HG02571 (cell line): ENCODE results near the gene CCDC88A.
"Not testable (repeated sequence)": the region's sequence is repeated elsewhere in the genome, so short reads cannot be mapped to it uniquely, and the experiment has no call there.

ENCODE experiments used
- ATAC-seq: cut with Tn5 transposase; IDR thresholded peaks from one replicate; pipeline ENCODE4 v1.9.1; 2021; ENCODE audit warnings: mild to moderate bottlenecking, moderate library complexity; ENCODE audit not compliant: unreplicated experiment

Gene CCDC88A

DNA sequence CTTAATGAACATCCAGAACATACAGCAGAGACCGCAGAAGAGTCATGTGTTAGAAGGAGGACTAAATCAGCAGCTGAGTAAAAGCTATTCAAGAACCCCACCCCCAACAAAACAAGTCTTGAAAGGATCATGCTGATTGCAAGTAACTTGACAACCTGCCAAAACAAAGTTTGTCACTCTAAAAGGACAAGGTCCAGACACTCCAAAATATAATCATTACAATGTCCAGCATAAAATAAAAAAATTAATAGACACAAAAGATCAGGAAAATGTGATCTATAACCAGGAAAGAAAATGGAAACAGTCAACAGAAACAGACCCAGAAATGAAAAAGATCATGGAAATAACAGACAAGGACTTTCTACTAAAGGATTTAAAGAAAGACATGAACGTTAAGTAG lies 28.5 kb downstream of the CCDC88A start:
- ATAC-seq: no peak

DNA sequence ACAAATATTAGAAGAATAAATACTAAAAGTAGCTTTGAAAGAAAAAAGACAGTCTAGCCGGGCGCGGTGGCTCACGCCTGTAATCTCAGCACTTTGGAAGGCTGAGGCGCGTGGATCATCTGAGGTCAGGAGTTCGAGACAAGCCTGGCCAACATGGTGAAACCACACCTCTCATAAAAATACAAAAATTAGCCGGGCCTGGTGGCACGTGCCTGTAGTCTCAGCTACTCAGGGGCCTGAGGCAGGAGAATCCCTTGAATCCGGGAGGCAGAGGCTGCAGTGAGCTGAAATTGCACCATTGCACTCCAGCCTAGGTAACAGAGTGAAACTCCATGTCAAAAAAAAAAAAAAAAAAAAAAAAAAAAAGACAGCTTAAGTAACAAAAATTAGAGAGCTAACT lies 34.1 kb downstream of the CCDC88A start:
- not testable (repeated sequence) for ATAC-seq

DNA sequence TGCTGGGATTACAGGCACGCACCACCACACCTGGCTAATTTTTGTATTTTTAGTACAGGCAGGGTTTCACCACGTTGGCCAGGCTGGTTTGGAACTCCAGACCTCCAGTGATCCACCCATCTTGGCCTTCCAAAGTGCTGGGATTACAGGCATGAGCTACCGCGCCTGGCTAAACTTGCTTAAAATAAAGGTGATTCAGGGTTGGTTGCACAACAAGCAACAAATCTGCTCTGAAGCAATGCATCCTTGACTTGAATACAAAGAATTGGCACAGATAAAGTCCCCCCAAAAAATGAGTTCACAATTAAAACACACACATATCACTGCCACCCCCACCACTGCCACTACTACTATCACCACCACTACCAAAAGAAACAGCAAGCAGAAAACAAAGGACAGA lies 34.9 kb downstream of the CCDC88A start:
- no peak for ATAC-seq

DNA sequence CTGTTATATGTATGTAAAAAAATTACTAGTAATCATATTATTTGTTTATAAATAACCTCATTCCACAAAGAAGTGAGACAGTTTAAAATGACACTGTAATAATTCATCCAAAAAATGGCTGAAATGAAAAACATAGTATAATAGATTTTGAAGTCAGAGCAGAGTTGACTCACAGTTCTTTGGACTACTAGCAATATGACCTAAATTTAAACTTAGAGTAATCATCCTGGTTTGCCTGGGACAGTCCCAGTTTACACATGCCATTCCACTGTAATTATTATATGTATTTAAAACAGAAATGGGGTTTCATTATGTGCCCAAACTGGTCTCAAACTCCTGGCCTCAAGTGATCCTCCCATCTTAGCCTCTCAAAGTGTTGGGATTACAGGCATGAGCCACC lies 48.3 kb downstream of the CCDC88A start:
- ATAC-seq: no peak

DNA sequence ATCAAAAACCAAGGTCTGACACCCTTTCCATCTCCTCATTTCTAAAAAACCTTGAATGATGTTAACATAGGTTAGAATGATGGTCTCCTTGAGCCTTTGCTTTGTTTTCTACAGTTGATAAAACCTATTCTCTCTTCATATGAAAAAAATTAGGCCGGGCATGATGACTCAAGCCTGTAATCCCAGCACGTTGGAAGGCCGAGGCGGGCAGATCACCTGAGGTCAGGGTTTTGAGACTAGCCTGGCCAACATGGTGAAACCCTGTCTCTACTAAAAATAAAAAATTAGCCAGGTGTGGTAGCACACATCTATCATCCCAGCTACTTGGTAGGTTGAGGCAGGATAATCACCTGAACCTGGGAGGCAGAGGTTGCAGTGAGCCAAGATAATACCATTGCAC lies 49.4 kb downstream of the CCDC88A start:
- no peak for ATAC-seq

DNA sequence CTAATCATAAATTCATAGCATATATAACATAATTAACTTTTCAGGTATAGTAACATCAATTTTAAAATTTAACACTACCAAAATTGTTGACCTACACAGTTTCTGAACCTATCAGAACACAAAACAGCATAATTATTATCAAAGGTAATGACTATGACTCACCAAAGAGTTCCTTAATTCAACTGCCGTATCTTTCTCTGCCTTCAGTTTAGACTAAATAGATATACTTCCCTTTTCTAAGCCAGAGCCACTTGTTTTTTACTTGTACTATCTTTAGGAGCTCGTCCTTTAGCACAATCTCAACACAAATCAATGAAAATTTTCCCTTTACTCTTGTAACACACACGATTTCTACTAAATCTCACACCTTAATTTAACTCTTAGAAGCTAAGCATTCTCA lies 54.4 kb downstream of the CCDC88A start:
- no peak for ATAC-seq

DNA sequence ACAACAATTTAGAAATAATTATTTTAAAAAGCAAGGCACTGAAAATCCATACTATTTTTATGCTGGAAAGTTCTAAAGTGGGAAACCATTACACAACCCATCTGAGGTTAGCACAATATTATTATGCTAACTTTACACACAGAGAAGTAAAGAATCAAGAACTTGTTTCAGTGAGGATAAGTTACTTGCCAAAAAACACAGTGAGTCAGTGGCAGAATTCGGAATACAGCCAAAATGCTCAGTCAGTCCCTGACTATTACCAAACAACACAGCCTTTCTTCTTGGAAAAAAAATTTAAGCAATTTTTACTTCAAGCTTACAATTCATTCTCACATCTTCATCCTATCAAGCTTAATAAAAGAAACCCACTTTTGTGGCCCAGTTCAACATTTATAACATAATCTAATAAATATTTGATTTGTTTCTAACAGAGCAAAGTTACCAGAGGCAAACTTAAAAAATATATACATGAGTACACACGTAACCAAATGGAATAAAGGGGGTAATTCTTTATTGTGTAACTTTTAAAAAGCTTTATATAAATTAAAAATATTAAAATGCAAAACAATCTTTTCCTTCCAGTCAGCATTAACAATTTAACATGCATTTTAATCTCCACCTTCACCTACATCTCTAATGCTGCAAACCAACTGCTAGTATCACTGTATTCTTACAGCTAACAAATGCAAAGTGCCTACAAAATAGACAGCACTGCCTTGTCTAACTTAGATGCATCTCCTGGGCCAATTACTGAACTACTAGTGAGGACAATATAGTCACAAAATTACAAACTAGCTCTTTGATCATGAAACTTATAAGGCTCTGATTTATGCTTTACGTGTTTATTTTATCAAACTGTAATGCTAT lies 55.2 kb downstream of the CCDC88A start:
- ATAC-seq: no peak

DNA sequence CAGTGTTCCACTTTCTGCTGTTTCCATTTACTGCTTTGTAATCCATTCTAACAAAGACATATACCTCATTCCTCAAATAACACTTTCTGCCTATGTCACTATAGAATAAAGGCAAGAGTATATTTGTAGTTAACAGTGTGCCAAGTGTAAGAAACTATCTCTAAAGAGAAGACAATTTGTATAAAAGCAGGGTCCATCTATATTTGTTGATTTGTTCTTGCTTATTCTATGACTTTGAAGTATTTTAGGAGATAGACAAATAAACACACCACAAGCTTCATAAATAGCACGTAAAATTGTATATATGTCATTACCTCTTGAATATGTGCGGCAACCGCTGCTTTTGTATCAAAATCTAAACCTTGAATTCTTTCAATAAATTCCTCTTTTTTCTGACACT lies 56.0 kb downstream of the CCDC88A start:
- ATAC-seq: no peak

DNA sequence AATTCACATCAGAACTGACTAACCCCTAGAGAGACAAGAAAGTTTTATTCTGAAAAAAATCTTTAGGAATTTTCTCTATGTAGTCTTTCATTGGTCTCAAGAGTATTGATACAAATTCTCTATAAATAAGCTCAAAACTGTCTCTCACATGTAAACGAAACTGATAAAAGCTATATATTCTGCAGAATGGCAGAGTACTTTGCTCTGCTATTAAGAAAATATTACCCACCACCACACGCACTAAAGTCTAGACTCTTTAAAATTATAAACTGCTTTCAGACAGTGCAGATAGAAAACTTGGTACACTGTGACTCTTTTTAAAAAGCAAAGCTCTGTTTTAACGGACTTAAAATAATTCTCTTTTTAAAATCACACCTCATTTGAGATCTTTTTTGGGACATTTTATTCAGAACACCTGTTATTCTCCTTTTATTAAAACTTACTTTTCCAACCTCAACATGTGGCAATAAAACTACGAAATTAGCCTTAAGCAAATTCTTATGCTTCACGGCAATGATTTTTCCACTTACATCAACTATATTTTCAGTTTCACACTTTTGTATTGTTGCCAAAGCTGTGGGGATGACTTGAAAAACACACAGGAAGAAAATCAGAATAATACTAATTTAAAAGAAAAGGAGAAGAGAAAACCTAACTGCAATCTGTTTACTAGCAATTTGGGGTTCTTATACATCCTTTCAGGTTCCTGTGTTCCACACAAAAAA lies 58.0 kb downstream of the CCDC88A start:
- ATAC-seq: no peak

DNA sequence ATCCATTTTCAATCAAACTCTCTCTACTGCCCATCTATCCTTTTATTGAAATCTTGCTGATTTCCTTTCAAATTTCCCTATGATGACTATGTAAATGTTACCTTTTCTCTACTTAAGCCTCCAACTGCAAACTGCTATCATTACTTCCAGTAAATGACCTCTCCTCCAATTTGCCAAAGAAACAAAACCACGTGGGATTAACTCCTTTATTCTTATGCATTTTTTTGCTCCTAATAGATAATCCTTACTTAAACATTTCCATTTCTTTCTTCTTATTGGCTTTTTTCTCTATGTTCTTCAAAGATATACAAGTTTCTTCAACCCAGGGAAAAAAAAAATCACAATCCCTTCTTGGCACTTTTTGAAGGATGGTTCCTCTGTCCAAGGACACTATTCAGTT lies 61.2 kb downstream of the CCDC88A start:
- no peak for ATAC-seq

DNA sequence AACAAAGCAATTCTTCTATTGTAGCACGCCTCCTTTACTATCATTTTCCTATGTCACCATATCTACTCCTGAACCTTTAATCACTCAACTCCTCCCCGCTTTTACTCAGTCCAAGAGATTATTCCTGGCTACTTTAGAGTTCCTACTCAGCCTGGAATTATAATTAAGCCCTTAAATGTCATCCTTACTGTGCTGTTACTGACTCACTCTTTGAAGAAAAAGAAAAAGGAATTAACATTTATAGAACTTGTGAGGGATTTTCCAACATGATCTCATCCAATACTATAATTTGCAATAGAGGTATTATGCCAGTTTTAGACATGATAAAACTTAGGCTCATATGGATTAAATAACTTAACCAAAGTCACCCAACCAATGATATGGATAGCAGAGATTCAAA lies 61.7 kb downstream of the CCDC88A start:
- ATAC-seq: no peak

DNA sequence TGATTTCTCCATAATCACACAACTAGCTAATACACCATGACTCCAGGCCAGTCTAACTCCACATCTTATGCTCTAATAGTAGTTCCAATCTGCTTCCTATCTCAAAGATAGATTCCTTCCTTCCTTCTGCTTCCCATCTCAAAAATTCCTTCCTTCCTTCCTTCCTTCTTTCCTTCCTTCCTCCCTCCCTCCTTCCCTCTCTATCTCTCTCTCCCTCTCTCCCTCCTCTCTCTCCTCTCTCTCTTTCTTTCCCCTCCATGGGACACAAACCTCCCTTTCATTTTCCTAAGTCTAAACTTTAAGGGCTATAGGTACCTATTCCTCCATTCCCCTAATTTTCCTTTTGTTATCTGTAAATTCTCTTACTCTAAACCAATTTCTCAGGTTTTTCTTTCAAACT lies 62.5 kb downstream of the CCDC88A start:
- no peak for ATAC-seq

DNA sequence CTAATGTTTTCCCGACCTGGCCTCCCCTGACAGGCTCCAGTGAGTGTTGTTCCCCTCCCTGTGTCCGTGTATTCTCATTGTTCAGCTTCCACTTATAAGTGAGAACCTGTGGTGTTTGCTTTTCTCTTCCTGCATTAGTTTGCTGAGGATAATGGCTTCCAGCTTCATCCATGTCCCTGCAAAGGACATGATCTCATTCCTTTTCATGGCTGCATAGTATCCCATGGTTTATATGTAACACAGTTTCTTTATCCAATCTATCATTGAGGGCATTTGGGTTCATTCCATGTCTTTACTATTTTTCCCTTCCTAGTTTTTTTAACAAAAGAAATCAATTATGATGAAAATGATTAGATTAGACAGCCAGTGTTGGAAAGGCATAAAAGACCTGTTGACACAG lies 63.5 kb downstream of the CCDC88A start:
- not testable (repeated sequence) for ATAC-seq

DNA sequence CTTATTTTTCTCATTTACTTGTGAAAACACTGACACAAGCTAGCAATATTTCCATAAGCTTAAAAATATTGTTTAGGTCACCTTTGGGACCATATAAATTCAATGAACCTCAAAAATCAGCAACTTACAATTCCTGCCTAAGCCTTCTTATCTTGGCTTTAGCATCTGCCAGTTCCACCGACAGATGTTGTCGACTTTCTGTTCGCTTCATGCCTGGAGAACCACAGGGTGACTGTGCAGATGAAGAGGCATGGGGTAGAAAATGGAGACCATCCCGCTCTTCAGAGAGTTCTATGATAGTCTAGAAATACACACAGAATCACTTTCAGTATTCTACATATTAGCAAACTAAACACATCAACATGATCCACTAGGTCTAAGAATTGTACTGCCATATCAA lies 64.2 kb downstream of the CCDC88A start:
- no peak for ATAC-seq

DNA sequence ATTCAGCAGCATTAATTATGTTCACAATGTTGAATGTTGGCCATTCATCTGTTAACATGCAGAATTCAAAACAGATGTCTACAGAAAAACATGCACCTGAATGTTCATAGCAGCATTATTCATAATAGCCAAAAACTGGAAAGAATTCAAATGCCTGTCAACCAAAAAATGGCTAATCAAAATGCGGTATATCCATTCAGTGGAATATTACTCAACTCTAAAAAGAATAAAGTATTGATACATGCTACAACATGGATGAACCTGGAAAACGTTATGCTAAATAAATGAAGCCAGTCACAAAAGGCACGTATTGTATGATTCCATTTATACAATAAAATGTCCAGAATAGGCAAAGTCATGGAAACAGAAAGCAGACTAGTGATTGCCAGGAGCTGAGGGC lies 68.0 kb downstream of the CCDC88A start:
- ATAC-seq: no peak

DNA sequence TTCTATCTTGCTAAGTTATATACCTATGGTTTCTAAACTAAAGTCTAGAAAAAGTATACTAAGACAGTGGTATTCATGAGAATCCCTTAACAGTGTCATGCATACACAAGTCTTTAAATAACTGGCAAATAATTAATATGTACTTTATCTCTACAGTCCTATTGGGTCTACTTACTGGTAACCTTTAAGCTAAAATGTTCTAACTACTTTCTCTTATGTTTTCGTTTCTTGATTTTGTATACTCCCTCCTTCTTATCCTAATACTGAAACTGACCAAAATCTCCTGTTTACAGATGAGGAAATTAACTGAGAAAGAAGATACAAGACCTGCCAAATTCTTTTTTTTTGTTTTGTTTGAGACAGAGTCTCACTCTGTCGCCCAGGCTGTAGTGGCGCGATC lies 74.6 kb downstream of the CCDC88A start:
- no peak for ATAC-seq

DNA sequence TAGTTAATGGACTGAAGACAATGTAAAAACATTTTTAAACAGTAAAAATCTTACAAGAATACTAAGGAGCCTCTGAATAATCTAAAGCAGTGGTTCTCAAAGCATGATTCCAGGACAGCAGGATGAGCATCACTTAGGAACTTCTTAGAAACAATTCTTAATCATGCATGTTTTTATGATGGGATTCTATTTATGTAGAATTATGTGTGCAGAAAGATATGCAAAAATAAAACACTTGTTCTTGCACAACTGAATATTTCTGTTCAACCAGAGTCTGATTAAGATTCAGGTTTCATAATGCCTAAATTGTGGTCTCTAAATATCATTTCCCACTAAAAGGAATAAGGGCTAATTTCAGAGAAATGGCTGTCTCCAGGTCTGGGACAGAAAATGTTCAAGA lies 81.4 kb downstream of the CCDC88A start:
- ATAC-seq: no peak

DNA sequence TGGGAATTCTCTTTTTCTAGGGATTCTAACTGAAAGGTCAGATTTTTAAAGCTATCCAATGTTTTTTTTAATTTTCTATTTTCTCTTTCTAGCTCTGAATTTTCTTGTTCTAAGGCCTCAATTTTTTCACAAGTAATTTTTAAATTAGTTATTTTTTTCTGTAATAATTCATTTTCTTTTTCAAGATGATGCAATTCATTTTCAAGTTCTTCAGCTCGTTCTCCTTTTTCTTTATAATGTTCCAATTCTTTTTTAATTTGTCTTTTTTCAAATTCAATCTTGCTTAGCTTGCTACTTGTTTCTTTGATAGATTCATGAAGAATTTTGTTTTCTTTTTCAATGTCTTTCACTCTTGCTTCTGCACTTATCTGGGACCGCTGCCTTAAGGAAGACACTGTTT lies 84.9 kb downstream of the CCDC88A start:
- ATAC-seq: no peak

DNA sequence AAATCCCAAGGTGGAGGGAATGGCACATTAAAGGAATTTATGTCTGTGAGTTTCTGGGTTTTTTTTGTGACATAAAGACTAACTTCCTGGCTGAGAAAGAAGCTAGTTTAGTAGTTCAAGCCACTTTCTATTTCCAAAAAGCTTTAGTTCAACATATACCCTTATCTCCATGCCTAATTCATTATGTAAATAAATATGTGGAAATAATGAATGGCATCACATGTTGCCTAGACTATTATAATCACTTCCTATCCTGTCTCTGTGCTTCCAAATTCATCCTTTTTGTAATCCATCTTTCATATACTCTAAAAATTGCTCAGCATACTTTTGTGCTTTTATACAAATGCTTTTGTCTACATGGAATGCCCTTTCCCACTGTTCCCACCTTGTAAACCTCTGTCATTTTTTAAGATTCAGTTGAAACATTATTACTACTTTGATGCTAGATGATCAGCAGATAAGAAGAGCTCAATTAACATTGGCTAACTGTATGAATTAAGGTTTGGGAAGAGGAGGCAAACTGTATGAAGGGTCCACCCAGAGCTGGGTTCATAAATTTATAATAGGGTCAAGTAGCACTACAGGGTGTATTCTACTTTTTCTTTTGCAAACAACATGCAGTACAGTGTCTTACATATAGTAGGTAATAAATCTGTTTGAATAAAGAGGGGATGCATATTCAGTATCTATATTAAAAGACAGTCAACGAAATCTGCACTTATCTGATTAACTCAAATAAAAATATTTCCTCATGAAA lies 88.9 kb downstream of the CCDC88A start:
- ATAC-seq: no peak

DNA sequence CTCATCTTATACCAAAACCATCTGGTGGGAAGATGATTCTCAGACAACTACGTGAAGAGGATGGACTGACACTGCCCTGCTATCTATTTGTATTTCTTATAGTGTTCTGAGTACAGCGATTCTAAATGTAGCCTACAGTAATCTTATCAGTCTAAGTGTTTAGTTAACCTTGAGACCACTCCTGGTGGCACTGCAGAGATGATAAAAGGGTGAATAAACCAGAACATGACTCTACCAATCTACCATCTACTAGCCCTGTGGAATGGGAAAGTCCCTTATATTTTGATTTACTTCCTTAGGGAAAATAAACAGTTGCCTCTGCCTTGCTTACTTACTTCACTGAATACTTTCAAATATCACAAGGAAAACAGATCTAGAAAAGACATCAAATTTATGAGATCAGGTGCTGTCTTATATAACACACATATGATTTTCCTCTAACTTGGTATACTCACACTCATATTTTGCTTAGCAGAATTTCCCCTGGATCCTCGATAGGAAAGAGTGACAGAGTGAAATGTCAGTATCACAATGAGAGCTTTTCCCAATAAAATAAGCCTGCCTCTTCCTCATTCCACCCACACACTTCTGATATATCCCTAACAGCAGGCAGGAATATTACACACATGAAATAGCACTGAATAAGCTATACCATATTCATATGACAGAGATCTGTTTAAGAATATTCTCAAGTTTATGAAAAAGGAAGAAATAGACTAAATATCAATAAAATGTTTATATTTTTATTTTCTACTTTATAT lies 92.0 kb downstream of the CCDC88A start:
- no peak for ATAC-seq

DNA sequence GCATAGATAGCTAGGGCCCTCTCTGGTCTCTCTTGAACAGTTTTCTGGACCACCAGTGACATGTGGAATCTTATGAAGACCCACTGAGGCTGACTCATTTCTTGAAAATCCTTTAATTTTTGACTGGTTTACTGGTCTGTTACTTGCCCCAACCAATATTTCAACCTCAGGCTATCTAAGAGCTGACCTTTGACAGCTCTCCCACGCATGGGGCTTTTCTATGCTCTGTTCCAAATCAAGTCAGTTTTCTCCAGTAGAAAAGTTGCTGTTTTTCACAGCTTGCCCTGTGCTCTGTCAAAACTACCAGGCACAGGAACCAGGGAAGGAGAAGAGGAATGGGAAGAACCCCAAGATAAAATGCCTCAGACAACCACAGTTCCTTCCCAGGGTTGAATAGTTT lies 104.7 kb downstream of the CCDC88A start:
- no peak for ATAC-seq
